ENCODE data around the gene FAM53B. TPM values are rescaled to one million over a fixed set of nuclear protein-coding genes. Genes with fewer than 3 reads are reported as not detected.

Gene FAM53B
- total RNA-seq, 3 donors from 2014 or later: 17.0 to 39.7 (median 22.8) TPM

DNA sequence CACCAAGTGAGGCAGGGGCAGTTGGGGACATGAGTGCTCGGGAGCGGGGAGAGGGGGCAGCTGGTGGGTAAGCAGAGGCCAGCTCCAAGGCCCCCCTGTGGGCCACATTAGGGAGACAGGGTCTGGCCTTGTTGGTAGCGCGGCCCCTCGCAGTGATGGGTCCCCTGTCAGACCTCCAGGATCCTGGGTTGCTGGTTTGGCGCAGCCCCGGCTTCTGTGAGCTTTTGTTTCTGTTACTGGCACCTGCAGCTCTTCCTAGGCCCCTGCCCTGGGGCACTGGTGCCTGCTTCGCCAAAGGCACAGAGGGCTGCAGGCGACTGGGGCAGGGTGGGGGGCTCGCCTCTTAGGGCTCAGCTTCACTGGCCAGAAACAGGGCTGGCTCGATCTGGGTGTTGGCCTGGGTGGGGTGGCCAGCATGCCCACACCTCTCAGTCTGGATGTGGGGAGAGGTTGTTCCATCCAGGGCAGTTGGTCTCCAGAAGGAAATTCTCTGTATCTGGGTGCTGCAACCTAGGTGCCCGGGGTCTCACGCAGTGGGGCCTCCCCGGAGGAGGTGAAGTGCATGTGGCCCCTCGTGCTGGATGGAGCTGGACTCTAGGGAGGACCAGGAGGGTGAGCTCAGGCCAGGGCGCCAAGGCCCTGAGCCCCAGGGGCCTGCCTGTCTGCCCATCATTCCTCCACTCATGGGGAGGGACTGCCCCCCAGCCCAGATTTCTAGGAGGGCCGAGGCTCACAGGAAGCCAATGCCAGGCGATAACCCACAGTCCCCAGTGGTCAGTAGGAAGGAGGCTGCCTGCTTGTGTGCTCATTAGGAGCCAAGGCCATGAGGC is 143.9 kb downstream of the FAM53B start:
- no peak overlapping the region for H3K27ac ChIP-seq
- no peak overlapping the region for H3K4me3 ChIP-seq
- no peak for DNase-seq (ENCODE audit: low spot score in 2 of 2)
- H3K27me3 ChIP-seq: no peaks in the 10 kb centered on the region
- intact Hi-C loops (cut with DNase I; ENCODE audit: low total_unique reads): no loop called here
- TF ChIP-seq POLR2AphosphoS5 (IDR thresholded peaks at IDR 0.05): no peak
- no peak for TF ChIP-seq POLR2A (IDR thresholded peaks at IDR 0.05)
- TF ChIP-seq, protein P1, sequence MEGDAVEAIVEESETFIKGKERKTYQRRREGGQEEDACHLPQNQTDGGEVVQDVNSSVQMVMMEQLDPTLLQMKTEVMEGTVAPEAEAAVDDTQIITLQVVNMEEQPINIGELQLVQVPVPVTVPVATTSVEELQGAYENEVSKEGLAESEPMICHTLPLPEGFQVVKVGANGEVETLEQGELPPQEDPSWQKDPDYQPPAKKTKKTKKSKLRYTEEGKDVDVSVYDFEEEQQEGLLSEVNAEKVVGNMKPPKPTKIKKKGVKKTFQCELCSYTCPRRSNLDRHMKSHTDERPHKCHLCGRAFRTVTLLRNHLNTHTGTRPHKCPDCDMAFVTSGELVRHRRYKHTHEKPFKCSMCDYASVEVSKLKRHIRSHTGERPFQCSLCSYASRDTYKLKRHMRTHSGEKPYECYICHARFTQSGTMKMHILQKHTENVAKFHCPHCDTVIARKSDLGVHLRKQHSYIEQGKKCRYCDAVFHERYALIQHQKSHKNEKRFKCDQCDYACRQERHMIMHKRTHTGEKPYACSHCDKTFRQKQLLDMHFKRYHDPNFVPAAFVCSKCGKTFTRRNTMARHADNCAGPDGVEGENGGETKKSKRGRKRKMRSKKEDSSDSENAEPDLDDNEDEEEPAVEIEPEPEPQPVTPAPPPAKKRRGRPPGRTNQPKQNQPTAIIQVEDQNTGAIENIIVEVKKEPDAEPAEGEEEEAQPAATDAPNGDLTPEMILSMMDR (IDR thresholded peaks at IDR 0.05): no peak
- no peaks in the 10 kb centered on the region for H3K36me3 ChIP-seq
- no peaks in the 10 kb centered on the region for H3K4me1 ChIP-seq
- no peaks in the 10 kb centered on the region for H3K9me3 ChIP-seq

GRCh38 chr10:124599588-124600050 is 144.6 kb downstream of the FAM53B start:
- Histone ChIP-seq H3K36me3 (no peaks in the 10 kb centered on the region), H3K27me3 (no peaks in the 10 kb centered on the region), H3K27ac (no peak overlapping the region), H3K9me3 (no peaks in the 10 kb centered on the region), H3K4me1 (no peaks in the 10 kb centered on the region), H3K4me3 (no peak overlapping the region)
- intact Hi-C loops (cut with DNase I; ENCODE audit: low total_unique reads): no loop called here
- DNase-seq (ENCODE audit: low spot score in 2 of 2): peak in 1 of 2 donors; percentile 53
- no peak for TF ChIP-seq POLR2A (IDR thresholded peaks at IDR 0.05)
- no peak for TF ChIP-seq POLR2AphosphoS5 (IDR thresholded peaks at IDR 0.05)
- TF ChIP-seq, protein P1 (IDR thresholded peaks at IDR 0.05): no peak

DNA sequence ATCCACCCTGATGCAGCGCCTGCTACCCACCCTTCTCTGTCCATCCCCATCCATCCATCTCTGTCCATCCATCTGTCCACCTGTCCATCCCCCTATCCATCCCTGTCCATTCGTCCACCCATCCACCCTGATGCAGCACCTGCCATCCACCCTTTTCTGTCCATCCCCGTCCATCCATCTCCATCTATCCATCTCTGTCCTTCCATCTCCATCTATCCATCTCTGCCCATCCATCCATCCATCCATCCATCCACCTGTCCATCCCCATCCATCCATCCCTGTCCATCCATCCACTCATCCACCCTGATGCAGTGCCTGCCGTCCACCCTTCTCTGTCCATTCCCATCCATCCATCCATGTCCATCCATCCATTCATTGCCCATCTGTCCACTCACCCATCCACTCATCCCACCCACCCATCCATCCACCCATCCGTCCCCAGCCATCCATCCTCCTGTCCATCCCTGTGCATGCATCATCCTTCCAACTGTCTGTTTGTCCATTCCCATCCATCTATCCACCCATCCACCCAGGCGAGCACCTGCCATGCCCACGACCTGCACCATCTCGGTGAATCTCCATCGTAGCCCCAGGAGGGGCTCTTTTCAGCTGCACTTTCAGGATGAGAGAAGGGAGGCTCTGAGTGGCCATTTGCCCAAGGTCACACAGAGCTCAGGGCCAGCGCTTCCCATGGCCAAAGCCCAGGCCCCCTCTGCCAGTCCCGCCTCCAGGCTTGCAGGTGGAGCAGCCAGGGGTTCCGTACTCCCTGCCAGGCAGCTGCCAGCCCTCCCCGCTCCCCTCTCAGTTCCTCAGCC is 145.2 kb downstream of the FAM53B start:
- Histone ChIP-seq H3K27me3 (no peaks in the 10 kb centered on the region), H3K4me1 (no peaks in the 10 kb centered on the region), H3K27ac (no peak overlapping the region), H3K4me3 (no peak overlapping the region), H3K36me3 (no peaks in the 10 kb centered on the region), H3K9me3 (no peaks in the 10 kb centered on the region)
- TF ChIP-seq, protein P1 (IDR thresholded peaks at IDR 0.05): no peak
- TF ChIP-seq POLR2A (IDR thresholded peaks at IDR 0.05) (no peak), POLR2AphosphoS5 (IDR thresholded peaks at IDR 0.05) (no peak)
- DNase-seq (ENCODE audit: low spot score in 2 of 2): no peak
- intact Hi-C loops (cut with DNase I; ENCODE audit: low total_unique reads): no loop called here

GRCh38 chr10:124598196-124598595 is 146.0 kb downstream of the FAM53B start:
- intact Hi-C loops (cut with DNase I; ENCODE audit: low total_unique reads): no loop called here
- Histone ChIP-seq H3K27ac (no peak overlapping the region), H3K36me3 (no peaks in the 10 kb centered on the region), H3K4me1 (no peaks in the 10 kb centered on the region), H3K27me3 (no peaks in the 10 kb centered on the region), H3K4me3 (no peak overlapping the region), H3K9me3 (no peaks in the 10 kb centered on the region)
- DNase-seq (ENCODE audit: low spot score in 2 of 2): no peak
- TF ChIP-seq, protein P1 (IDR thresholded peaks at IDR 0.05): no peak
- no peak for TF ChIP-seq POLR2A (IDR thresholded peaks at IDR 0.05)
- no peak for TF ChIP-seq POLR2AphosphoS5 (IDR thresholded peaks at IDR 0.05)

- no peak overlapping the region for H3K27ac ChIP-seq
- no peaks in the 10 kb centered on the region for H3K4me1 ChIP-seq
- H3K9me3 ChIP-seq: no peaks in the 10 kb centered on the region
- no peaks in the 10 kb centered on the region for H3K36me3 ChIP-seq
- H3K27me3 ChIP-seq: no peaks in the 10 kb centered on the region
- intact Hi-C loops (cut with DNase I; ENCODE audit: low total_unique reads): no loop called here
- DNase-seq (ENCODE audit: low spot score in 2 of 2): no peak
- no peak overlapping the region for H3K4me3 ChIP-seq
- TF ChIP-seq, protein P1 (IDR thresholded peaks at IDR 0.05): no peak
- TF ChIP-seq POLR2A (IDR thresholded peaks at IDR 0.05) (no peak), POLR2AphosphoS5 (IDR thresholded peaks at IDR 0.05) (no peak)
These were observed 146.4 kb downstream of the FAM53B start for GRCh38 chr10:124597846-124598165.

Measured in breast epithelium (tissue), 4 donors.